ENCODE measurements around the gene STUB1.
"Not testable (repeated sequence)": the region's sequence is repeated elsewhere in the genome, so short reads cannot be mapped to it uniquely, and the experiment has no call there.

STUB1 gene

GRCh38 chr16:703406-703805 lies 23.2 kb downstream of the STUB1 start:
- no peaks in the 10 kb centered on the region for H3K36me3 Mint-ChIP-seq (ENCODE audit: low read depth)
- H3K27me3 Mint-ChIP-seq, result peaks cover 42% of the 10 kb centered on the region
- H3K9me3 Mint-ChIP-seq, result no peaks in the 10 kb centered on the region
- H3K4me1 Mint-ChIP-seq (ENCODE audit: low read depth), result peaks cover 3% of the 10 kb centered on the region
- H3K27ac Mint-ChIP-seq, result no peak overlapping the region
- H3K4me3 Mint-ChIP-seq, result no peak overlapping the region

- Mint-ChIP-seq H3K4me1 (ENCODE audit: low read depth) (peaks cover 3% of the 10 kb centered on the region), H3K4me3 (no peak overlapping the region)
Observed at GRCh38 chr16:704047-704446, 23.8 kb downstream of the STUB1 start.

DNA sequence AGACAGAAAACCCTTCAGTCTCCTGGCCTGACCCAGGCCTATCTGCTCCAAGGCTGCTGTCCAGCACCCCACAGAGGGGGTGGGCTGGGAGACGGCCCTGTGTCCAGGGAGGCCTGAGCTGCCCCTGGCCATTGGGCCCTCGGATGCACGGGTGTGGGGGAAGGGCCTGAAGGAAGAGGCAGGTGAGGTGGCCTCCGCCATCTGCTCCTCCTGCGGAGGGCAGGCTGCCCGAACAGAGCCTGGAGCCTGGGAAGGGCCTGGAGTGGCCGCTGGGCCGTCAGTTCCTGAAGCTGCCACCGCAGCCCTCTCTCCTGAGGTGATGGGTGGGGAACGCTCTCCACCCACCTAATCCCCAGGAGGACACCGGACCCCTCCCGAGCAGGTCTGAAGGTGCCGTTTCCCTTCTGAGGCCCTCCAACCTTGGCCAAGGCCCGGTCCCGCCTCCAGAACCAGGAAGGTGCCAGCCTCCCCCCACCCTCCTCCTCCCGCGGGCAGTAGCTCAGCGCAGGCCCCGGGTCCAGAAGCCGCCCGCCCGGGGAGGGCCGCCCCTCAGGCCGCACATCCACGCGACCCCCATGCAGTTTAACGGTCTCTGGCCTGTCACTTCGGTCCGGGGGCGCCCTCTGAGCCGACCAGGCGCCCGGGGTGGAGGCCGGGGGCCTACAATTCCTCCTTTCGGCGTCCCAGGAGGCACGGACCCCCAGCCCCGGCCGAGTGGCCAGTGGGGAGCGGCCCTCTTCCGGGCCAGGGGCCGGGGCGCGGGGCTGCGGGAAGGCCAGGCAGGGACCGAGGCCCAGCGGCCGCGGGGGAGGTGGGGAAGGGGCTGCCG lies 24.6 kb downstream of the STUB1 start:
- Mint-ChIP-seq H3K4me3 (no peak overlapping the region), H3K9me3 (no peaks in the 10 kb centered on the region), H3K4me1 (ENCODE audit: low read depth) (no peaks in the 10 kb centered on the region), H3K27me3 (peaks cover 50% of the 10 kb centered on the region), H3K36me3 (ENCODE audit: low read depth) (no peaks in the 10 kb centered on the region), H3K27ac (no peak overlapping the region)

More at GRCh38 chr16:704047-704446, 23.8 kb downstream of the STUB1 start:
- no peaks in the 10 kb centered on the region for H3K36me3 Mint-ChIP-seq (ENCODE audit: low read depth)
- H3K9me3 Mint-ChIP-seq, result no peaks in the 10 kb centered on the region
- peaks cover 44% of the 10 kb centered on the region for H3K27me3 Mint-ChIP-seq
- H3K27ac Mint-ChIP-seq, result no peak overlapping the region

GRCh38 chr16:705431-706188 lies 25.4 kb downstream of the STUB1 start, which contains the start of gene FBXL16:
TSS of gene FBXL16 (minus strand) at chr16:705801. CDS start at chr16:697405, 8,396 bp downstream.
- Mint-ChIP-seq H3K27me3 (peaks cover 57% of the 10 kb centered on the region), H3K4me3 (no peak within 1 kb of the TSS), H3K27ac (no peak within 1 kb of the TSS), H3K36me3 (ENCODE audit: low read depth) (no peaks in the 10 kb centered on the region), H3K4me1 (ENCODE audit: low read depth) (no peaks in the 10 kb centered on the region), H3K9me3 (no peaks in the 10 kb centered on the region)

DNA sequence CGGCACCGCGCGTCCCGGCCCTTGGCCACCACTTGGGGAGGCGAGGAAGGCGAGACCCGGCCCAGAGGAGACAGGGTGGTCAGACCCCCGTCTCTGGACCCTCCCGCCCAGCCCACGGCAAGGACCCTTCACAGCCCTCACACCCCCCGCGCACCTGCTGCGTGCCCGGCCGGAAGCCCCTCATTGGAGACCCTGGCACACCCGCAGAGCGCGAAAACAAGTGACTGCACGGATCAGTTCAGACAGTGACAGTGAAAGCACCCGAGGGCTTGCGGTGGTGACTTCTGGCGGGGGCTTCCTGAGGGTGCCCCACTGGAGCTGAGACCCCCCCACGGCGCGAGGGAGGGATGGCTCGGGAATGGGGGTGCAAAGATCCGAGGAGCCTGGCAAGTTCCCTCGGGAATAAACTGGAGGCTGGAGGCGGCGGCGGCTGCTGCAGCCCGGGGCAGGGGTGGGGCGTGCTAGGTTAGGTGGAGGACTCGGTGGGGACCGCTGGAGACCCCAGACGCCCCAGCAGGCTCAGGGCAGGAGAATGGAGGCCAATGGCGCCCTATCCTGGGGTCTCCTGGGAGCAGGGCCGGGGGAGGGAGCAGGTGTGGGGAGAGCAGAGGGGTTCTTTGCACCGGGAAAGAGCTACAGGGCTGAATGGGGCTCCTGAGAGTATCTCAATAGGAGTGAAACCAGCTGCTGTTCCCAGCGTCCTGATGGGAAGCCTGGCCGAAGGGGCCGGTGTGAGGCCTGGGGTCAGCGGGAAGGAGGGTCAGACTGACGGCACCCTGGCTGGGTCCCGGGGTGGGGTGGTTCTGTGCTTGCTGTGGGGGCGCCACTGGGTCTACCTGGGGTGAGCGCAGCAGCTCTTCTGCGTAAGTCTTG lies 26.2 kb downstream of the STUB1 start:
- Mint-ChIP-seq H3K27me3 (peaks cover 54% of the 10 kb centered on the region), H3K9me3 (no peaks in the 10 kb centered on the region), H3K4me1 (ENCODE audit: low read depth) (no peaks in the 10 kb centered on the region), H3K36me3 (ENCODE audit: low read depth) (no peaks in the 10 kb centered on the region), H3K4me3 (no peak overlapping the region), H3K27ac (no peak overlapping the region)

DNA sequence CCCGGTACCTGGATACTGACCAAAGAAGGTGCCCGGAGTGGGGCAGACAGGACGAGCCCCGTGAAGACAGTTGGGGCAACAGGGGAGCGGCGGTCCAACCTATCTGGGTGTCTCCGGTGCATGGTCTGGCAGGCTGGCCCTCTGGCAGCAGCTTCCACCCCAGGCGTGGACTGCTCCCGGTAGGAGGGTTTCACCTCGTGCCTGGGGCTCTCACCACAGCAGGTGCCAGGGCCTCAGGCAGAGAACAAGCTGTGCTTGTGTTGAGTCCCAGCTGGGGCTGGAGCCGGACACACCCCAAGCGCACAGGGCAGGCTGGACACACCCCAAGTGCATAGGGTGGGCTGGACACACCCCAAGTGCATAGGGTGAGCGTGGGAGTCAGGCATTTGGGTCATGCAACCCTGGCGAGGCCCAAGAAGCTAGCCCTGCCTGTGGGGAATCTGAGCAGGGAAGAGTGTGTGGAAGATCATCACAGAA lies 26.9 kb downstream of the STUB1 start:
- Mint-ChIP-seq H3K27me3 (peaks cover 48% of the 10 kb centered on the region), H3K9me3 (no peaks in the 10 kb centered on the region), H3K36me3 (ENCODE audit: low read depth) (no peaks in the 10 kb centered on the region), H3K4me3 (no peak overlapping the region), H3K4me1 (ENCODE audit: low read depth) (no peaks in the 10 kb centered on the region), H3K27ac (no peak overlapping the region)

DNA sequence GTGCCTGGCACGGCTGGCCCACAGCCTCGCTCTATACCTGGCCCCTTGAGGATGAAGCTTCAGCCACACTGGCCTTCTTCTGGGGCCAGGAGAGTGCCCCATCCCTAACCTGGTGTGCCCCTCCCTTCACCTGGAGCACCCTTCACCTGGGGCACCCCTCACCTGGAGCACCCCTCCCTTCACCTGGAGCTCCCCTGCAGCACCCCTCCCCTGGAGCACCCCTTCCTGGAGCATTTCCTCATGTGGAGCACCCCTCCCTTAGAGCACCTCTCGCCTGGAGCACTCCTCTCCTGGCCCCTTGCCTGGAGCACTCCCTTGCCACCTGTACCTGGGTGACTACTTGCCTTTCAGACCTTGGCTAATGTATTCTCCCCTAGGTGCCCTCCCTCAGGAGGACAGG lies 27.8 kb downstream of the STUB1 start:
- Mint-ChIP-seq H3K36me3 (ENCODE audit: low read depth) (no peaks in the 10 kb centered on the region), H3K4me1 (ENCODE audit: low read depth) (no peaks in the 10 kb centered on the region), H3K9me3 (no peaks in the 10 kb centered on the region), H3K27ac (no peak overlapping the region), H3K4me3 (no peak overlapping the region), H3K27me3 (peaks cover 43% of the 10 kb centered on the region)

DNA sequence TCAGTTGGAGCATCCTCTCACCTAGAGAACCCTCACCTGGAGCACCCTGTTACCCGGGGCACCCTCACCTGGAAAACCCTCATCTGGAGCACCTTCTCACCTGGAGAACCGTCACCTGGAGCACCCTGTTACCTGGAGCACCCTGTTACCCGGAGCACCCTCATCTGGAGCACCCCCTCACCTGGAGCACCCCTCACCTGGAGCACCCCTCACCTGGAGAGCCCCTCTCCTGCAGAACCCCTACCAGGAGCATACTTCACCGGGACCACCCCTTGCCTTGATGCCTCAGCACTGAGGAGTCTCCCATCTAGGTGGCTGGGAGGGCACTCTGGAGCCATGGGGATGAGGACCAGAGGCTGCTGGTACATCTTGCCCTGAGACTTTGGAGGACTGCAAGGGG lies 28.7 kb downstream of the STUB1 start:
- Mint-ChIP-seq H3K27me3 (peaks cover 42% of the 10 kb centered on the region), H3K27ac (no peak overlapping the region), H3K4me3 (no peak overlapping the region), H3K36me3 (ENCODE audit: low read depth) (no peaks in the 10 kb centered on the region), H3K4me1 (ENCODE audit: low read depth) (no peaks in the 10 kb centered on the region), H3K9me3 (no peaks in the 10 kb centered on the region)

DNA sequence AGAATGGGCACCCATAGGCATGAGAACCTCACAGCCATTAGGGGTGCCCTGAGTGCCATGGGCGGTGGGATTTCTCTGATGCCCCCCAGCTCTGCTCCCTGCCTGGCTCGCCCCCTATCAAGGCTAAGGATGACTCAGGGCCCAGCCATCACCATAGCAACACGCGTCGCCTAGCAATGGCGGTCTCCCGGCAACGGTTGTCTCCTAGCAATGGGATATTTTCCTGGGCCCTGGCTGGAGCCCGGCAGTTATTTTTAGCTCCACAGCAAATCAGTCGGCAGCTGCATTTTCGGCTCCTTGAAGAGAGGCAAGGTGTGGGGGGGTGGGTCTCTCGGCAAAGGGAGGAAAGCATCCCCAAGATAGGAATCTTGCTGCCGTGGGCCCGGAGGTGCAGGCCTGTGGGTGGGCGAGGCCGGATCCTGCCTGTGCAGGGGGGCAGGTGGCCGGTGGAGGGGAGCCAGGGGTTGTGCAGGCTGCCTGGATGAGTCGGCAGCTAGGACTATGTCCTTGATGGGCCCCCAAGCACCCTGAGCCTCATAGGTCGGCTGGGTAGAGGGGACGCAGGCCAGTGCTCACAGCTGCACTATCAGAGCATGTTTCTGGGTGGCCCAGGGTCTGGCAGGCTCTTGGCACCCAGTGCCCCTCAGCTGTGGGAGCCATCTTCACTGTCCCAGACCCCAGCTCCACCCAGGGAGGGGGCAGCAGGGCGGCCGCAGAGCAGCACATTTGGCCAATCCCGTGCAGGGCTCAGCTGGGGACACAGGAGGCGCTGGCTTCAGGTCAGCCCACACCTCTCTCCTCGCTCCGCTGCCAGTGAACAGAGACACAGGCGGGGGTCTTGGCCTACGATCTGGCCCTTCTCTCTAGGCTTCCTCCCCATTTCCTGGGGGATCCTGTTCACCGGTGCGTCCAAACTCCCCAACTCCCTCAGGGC lies 29.6 kb downstream of the STUB1 start:
- no peaks in the 10 kb centered on the region for H3K9me3 Mint-ChIP-seq
- no peak overlapping the region for H3K4me3 Mint-ChIP-seq
- peaks cover 45% of the 10 kb centered on the region for H3K27me3 Mint-ChIP-seq
- no peak overlapping the region for H3K27ac Mint-ChIP-seq
- H3K4me1 Mint-ChIP-seq (ENCODE audit: low read depth), result no peaks in the 10 kb centered on the region
- no peaks in the 10 kb centered on the region for H3K36me3 Mint-ChIP-seq (ENCODE audit: low read depth)

DNA sequence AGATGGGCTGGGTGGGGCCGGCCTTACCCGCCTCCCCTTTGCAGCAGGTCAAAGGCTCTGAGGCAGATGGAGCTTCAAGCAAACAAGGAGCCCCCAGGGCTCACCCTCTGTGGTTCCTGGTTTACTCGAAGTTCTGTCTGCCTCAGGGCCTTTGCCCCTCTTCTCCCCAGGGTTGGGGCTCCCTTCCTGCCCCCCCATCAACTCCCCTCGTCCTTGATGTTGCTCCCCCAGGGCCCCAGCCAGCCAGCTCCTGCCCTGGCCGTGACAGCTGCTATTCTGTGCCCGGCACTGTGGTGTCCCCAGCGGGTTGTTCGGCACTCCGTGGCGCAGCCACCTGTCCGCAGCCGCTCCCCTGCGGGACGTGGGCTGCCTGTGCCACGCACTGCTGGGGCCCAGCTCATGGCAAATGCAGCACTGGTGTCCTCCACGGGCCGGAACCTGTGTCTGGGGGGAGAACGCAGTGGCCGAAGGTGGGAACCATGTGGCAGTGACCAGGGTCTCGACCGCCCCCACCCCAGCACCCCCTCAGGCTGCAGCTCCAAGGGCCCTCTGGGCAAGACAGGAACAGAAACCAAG lies 30.4 kb downstream of the STUB1 start:
- H3K36me3 Mint-ChIP-seq (ENCODE audit: low read depth), result no peaks in the 10 kb centered on the region
- H3K4me3 Mint-ChIP-seq, result no peak overlapping the region
- no peaks in the 10 kb centered on the region for H3K9me3 Mint-ChIP-seq
- peaks cover 45% of the 10 kb centered on the region for H3K27me3 Mint-ChIP-seq
- no peak overlapping the region for H3K27ac Mint-ChIP-seq
- no peaks in the 10 kb centered on the region for H3K4me1 Mint-ChIP-seq (ENCODE audit: low read depth)

DNA sequence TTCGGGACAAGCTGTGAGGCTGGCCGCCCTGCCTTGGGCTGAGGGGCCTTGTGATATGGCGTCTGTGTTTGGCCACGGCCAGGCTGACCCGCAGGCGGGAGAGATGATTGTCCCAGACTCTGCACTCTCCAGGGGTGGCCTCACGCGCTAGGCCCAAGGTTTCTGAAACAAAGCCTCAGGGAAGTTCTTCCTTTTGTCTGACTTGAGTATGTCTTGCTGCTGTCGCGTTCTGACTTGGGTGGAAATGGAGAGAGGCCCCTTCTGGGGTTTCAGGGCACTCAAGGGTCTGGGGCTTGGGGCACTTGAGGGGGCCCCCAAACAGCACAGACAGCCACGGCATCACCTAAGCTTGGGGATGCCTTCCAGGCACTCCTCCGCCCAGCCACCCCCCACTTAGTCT lies 30.9 kb downstream of the STUB1 start:
- Mint-ChIP-seq H3K9me3 (no peaks in the 10 kb centered on the region), H3K4me3 (no peak overlapping the region), H3K27me3 (peaks cover 45% of the 10 kb centered on the region), H3K27ac (no peak overlapping the region), H3K4me1 (ENCODE audit: low read depth) (peaks cover 3% of the 10 kb centered on the region), H3K36me3 (ENCODE audit: low read depth) (no peaks in the 10 kb centered on the region)

- H3K4me3 Mint-ChIP-seq, result no peak overlapping the region
- no peak overlapping the region for H3K27ac Mint-ChIP-seq
- H3K36me3 Mint-ChIP-seq (ENCODE audit: low read depth), result no peaks in the 10 kb centered on the region
- H3K27me3 Mint-ChIP-seq, result peaks cover 39% of the 10 kb centered on the region
- H3K4me1 Mint-ChIP-seq (ENCODE audit: low read depth), result peaks cover 7% of the 10 kb centered on the region
- no peaks in the 10 kb centered on the region for H3K9me3 Mint-ChIP-seq
Observed at GRCh38 chr16:711548-712320, 31.5 kb downstream of the STUB1 start.

- H3K4me1 Mint-ChIP-seq (ENCODE audit: low read depth); H3K9me3 Mint-ChIP-seq; H3K36me3 Mint-ChIP-seq (ENCODE audit: low read depth); H3K4me3 Mint-ChIP-seq; H3K27ac Mint-ChIP-seq: not testable (repeated sequence)
- H3K27me3 Mint-ChIP-seq, result peaks cover 32% of the 10 kb centered on the region
Observed at GRCh38 chr16:712740-713250, 32.6 kb downstream of the STUB1 start.
